ENCODE measurements around the gene ARHGAP5. TPM values are rescaled to one million over a fixed set of nuclear protein-coding genes. Genes with fewer than 3 reads are reported as not detected.

The ARHGAP5 gene
- total RNA-seq, 1 donor from 2014 or later: 182 TPM

- no peaks in the 10 kb centered on the region for H3K36me3 Mint-ChIP-seq (ENCODE audit: insufficient read depth)
- no peaks in the 10 kb centered on the region for H3K9me3 Mint-ChIP-seq (ENCODE audit: low read depth)
- H3K27me3 Mint-ChIP-seq: no peaks in the 10 kb centered on the region
- peak overlapping the region; percentile 99 for H3K27ac Mint-ChIP-seq
- peak; percentile 96 for DNase-seq (ENCODE audit: low spot score, unreplicated experiment)
- peak overlapping the region; percentile 93 for H3K4me3 Mint-ChIP-seq (ENCODE audit: low read depth)
- H3K4me1 Mint-ChIP-seq (ENCODE audit: low read depth): peaks cover 28% of the 10 kb centered on the region
- TF ChIP-seq CTCF (IDR thresholded peaks at IDR 0.05; ENCODE audit: unreplicated experiment): no peak
Measured at GRCh38 chr14:32076278-32077080, 625 bp upstream of the ARHGAP5 start.

- peaks cover 39% of the 10 kb centered on the region for H3K4me1 Mint-ChIP-seq (ENCODE audit: low read depth)
- DNase-seq (ENCODE audit: low spot score, unreplicated experiment): no peak
Measured at GRCh38 chr14:32078023-32078857, 1.1 kb downstream of the ARHGAP5 start.

GRCh38 chr14:32078858-32079216, 1.7 kb downstream of the ARHGAP5 start:
- Mint-ChIP-seq H3K9me3 (ENCODE audit: low read depth) (no peaks in the 10 kb centered on the region), H3K4me3 (ENCODE audit: low read depth) (peak overlapping the region; percentile 93), H3K27me3 (no peaks in the 10 kb centered on the region), H3K36me3 (ENCODE audit: insufficient read depth) (no peaks in the 10 kb centered on the region), H3K4me1 (ENCODE audit: low read depth) (peaks cover 42% of the 10 kb centered on the region), H3K27ac (peak overlapping the region; percentile 98)
- no peak for DNase-seq (ENCODE audit: low spot score, unreplicated experiment)
- no peak for TF ChIP-seq CTCF (IDR thresholded peaks at IDR 0.05; ENCODE audit: unreplicated experiment)

More at GRCh38 chr14:32078023-32078857, 1.1 kb downstream of the ARHGAP5 start:
- no peaks in the 10 kb centered on the region for H3K27me3 Mint-ChIP-seq
- peak overlapping the region; percentile 93 for H3K4me3 Mint-ChIP-seq (ENCODE audit: low read depth)
- no peaks in the 10 kb centered on the region for H3K9me3 Mint-ChIP-seq (ENCODE audit: low read depth)
- H3K27ac Mint-ChIP-seq: peak overlapping the region; percentile 98
- no peaks in the 10 kb centered on the region for H3K36me3 Mint-ChIP-seq (ENCODE audit: insufficient read depth)
- TF ChIP-seq CTCF (IDR thresholded peaks at IDR 0.05; ENCODE audit: unreplicated experiment): no peak

- Mint-ChIP-seq H3K27me3 (no peaks in the 10 kb centered on the region), H3K4me1 (ENCODE audit: low read depth) (peaks cover 46% of the 10 kb centered on the region), H3K4me3 (ENCODE audit: low read depth) (peak overlapping the region; percentile 93), H3K27ac (peak overlapping the region; percentile 98), H3K36me3 (ENCODE audit: insufficient read depth) (no peaks in the 10 kb centered on the region), H3K9me3 (ENCODE audit: low read depth) (no peaks in the 10 kb centered on the region)
- no peak for DNase-seq (ENCODE audit: low spot score, unreplicated experiment)
- TF ChIP-seq CTCF (IDR thresholded peaks at IDR 0.05; ENCODE audit: unreplicated experiment): no peak
Measured at GRCh38 chr14:32079264-32079663, 2.2 kb downstream of the ARHGAP5 start.

GRCh38 chr14:32080001-32080510, 3.0 kb downstream of the ARHGAP5 start:
- Mint-ChIP-seq H3K27ac (no peak overlapping the region), H3K36me3 (ENCODE audit: insufficient read depth) (no peaks in the 10 kb centered on the region), H3K9me3 (ENCODE audit: low read depth) (no peaks in the 10 kb centered on the region), H3K4me1 (ENCODE audit: low read depth) (peaks cover 52% of the 10 kb centered on the region), H3K4me3 (ENCODE audit: low read depth) (peak overlapping the region; percentile 16), H3K27me3 (no peaks in the 10 kb centered on the region)
- TF ChIP-seq CTCF (IDR thresholded peaks at IDR 0.05; ENCODE audit: unreplicated experiment): no peak
- no peak for DNase-seq (ENCODE audit: low spot score, unreplicated experiment)
